RWPE1 (cell line): ENCODE results near the gene ANGEL1.

Experiments used
- CTCF ChIA-PET: fragments of 350-600 bp; sonication (Branson Sonifier 250); formaldehyde crosslinking; extraction: SDS; loops from one replicate; lab custom pipeline; 2021; lab: Yijun Ruan, JAX
- POLR2A ChIA-PET: fragments of 400-600 bp; formaldehyde crosslinking; extraction: SDS; loops from one replicate; lab custom pipeline; 2020; ENCODE audit warnings: antibody characterized with exemption; ENCODE audit not compliant: low non-redundant PET; lab: Yijun Ruan, JAX
- DNase-seq: peaks from one replicate; pipeline ENCODE4 v3.0.0; 2012; ENCODE audit warnings: low spot score
- H3K27ac ChIP-seq: fragments of 450-650 bp; 2 replicates; pipeline ENCODE4 v1.5.1; 2017
- TF ChIP-seq, protein P1 (sequence below): fragments of 450-650 bp; conservative IDR thresholded peaks from 2 replicates; pipeline ENCODE4 v1.5.1; 2017; ENCODE audit warnings: low read depth, mild to moderate bottlenecking

Gene ANGEL1

DNA sequence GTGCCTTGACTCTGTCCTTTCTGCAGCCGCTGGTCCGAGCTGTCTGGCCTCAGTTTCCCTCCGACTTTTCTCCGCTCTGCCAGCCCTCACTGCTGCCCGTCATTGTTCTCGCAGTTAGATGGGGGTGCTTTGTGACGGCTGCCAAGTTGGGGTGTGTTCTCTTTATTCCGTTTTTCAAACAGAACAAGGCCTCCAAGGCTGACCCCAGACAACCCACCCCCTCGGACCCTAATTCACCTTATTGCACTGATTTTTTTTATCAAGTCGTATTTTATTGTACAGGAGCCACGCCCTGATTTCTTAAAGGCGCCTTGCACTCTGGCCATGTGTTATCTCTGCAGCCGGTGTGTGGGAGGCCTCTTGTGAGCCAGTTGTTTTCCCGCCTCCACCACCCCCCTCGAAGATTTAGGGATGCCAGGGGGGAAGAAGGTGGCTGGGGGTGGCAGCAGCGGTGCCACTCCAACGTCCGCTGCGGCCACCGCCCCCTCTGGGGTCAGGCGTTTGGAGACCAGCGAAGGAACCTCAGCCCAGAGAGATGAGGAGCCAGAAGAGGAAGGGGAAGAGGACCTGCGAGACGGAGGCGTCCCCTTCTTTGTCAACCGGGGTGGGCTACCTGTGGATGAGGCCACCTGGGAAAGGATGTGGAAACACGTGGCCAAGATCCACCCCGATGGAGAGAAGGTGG is 50.1 kb downstream of the ANGEL1 start:
- TF ChIP-seq, protein P1, sequence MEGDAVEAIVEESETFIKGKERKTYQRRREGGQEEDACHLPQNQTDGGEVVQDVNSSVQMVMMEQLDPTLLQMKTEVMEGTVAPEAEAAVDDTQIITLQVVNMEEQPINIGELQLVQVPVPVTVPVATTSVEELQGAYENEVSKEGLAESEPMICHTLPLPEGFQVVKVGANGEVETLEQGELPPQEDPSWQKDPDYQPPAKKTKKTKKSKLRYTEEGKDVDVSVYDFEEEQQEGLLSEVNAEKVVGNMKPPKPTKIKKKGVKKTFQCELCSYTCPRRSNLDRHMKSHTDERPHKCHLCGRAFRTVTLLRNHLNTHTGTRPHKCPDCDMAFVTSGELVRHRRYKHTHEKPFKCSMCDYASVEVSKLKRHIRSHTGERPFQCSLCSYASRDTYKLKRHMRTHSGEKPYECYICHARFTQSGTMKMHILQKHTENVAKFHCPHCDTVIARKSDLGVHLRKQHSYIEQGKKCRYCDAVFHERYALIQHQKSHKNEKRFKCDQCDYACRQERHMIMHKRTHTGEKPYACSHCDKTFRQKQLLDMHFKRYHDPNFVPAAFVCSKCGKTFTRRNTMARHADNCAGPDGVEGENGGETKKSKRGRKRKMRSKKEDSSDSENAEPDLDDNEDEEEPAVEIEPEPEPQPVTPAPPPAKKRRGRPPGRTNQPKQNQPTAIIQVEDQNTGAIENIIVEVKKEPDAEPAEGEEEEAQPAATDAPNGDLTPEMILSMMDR, result no peak
- ChIA-PET POLR2A (no interaction called here), CTCF (interaction anchor here (0.6 kb wide), 1 partner anchor 715 kb away, joined by 4 read pairs; no protein-coding TSS in a partner anchor)
- DNase-seq, result no peak
- H3K27ac ChIP-seq, result no peak overlapping the region

DNA sequence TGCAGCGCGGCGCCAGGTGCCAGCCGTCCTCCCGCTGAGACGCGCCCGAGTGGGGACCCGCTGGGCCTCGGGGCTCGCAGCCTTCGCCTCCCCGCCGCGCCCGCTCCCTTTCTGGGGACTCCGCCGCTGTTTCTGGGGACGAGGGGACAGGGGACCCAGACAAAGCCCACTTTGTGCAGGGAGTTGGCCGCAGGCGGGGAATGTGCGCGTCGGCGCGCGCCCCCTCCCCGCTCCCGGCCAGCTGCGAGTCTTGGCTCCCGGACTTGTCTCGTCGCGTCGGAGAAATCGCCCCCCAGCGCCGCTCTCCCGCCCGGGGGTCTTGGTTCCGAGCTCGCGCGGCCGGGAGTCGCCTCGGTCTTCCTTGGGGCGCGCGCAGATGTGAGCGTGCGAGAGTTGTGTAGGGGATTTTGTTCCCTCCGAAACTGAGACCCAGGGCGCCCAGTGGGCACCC is 50.7 kb downstream of the ANGEL1 start:
- TF ChIP-seq, protein P1, result no peak
- CTCF ChIA-PET, result interaction anchor here (0.6 to 1.3 kb wide), 2 partner anchors 51 to 715 kb away, joined by 3 to 4 read pairs; no protein-coding TSS in a partner anchor
- no peak overlapping the region for H3K27ac ChIP-seq
- POLR2A ChIA-PET, result no interaction called here
- DNase-seq, result no peak

DNA sequence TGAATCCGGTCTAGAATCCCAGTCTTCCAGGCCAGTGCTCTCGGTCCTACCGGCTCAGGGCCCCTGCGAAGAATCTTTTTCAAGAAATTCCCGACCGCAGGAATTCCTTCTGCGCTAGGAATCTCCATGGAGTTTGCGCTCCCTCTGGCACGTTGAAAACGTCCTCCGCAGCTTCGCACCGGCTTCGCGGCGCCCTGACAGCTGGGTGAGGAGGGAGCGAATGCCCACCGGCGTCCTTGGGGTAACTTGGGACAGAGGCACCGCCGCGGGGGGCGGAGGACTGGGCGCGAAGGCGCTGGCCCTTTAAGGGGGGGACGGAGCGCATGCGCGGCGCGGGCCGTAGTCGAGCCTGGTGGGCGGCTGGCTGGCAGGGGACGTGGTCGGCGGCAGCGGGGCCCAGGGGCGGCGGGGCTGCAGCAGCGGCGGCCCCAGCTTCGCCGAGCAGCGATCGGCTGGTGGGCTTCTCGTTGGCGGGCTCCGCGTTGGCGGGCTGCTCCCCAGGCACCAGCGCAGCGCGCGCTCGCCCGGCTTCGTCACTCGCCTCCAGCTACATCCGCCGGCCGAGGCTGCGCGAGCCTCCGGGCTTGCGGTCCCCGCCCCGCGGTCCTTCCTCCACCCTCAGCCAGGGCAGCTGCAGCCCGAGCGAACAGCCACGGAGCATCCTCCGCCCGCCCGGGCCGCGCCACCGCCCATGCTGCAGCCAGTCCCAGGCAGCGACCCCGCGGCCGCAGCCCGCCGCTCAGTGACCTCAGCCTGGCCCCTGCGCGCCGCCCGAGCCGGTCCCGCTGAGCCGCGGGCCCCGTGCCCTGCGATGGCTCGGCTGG is 51.3 kb downstream of the ANGEL1 start, which contains the start of gene VASH1:
Gene VASH1 (plus strand): TSS at position 333 of the 824 bp plus-strand sequence. CDS start 1,354 bp downstream, outside the sequence.
- peak; percentile 73 for DNase-seq
- POLR2A ChIA-PET, result no interaction called here
- H3K27ac ChIP-seq, result peak within 1 kb of the TSS; percentile 16; the same call in 1 of the 2 replicates
- TF ChIP-seq, protein P1, result no peak
- CTCF ChIA-PET, result interaction anchor here (0.6 to 1.3 kb wide), 2 partner anchors 51 to 714 kb away, joined by 3 to 4 read pairs; no protein-coding TSS in a partner anchor

DNA sequence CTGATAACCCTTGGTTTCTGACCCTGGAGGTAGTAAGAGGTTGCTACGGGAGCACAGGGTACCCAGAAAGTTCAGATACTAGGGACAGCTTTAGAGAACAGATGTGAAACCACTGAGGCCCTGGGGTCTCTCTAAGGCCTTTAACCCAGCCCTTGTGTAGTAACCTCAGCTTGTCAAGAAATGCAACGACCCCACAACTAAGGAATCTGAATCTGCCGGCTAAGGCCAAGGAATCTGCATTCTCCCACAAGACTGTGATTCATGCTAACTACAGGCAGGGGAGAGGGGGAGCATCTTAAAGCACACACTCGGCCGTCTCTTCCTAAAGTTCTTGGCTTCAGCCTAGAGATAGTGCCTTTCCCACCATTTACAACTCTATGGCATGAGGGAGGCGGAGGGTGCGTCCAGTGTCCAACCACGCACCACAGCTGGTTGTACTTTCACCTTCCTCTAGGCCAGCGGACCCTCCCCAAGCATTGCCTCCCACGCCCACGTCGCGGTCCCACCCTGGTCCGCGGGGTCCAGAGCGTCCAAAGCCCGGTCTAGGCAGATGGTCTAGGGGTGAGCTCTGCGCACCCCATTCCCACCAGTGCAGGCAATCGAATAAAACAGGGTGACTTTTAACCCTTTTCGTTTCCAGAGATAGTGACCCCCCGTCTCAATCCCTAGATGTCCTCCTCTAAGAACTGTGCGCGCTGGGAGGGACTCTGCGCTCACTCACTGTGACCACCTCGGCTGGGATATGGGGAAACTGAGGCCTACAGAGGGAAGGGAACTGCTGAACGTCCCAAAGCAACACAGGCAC is 52.1 kb downstream of the ANGEL1 start:
- POLR2A ChIA-PET, result no interaction called here
- CTCF ChIA-PET, result interaction anchor here (0.6 to 1.3 kb wide), 2 partner anchors 45 to 50 kb away, joined by 3 read pairs; no protein-coding TSS in a partner anchor
- TF ChIP-seq, protein P1, result no peak
- no peak for DNase-seq
- no peak overlapping the region for H3K27ac ChIP-seq

DNA sequence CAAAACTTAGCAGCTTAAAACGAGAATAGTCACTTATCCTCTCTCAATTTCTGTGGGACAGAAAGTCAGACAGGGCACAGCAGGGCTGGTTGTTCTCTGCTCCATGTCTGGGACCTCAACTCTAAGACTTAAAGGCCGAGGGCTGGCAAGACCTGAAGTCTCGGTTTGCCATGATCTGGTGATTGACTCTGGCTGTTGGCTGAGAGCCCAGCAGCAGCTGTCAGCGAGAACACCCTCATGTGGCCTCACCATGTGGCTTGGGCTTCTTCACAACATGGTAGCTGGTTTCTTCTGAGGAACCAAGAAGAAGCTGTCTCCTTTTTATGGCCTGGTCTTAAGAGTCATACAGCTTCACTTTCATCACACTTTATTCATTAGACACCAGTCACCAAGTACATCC is 53.1 kb downstream of the ANGEL1 start:
- ChIA-PET CTCF (interaction anchor here (0.6 kb wide), 1 partner anchor 44 kb away, joined by 3 read pairs; no protein-coding TSS in a partner anchor), POLR2A (no interaction called here)
- no peak for DNase-seq
- H3K27ac ChIP-seq, result no peak overlapping the region
- TF ChIP-seq, protein P1, result no peak
